Dendritic cell treated with granulocyte-macrophage colony-stimulating factor and Interleukin-4, amounts not matched to agents 40 ng/mL and 50 ng/mL, for 4 days (primary cell): ENCODE results near the gene GET3.
"Not testable (repeated sequence)": the region's sequence is repeated elsewhere in the genome, so short reads cannot be mapped to it uniquely, and the experiment has no call there.

Source experiments
- H3K27ac Mint-ChIP-seq: one replicate; pipeline ENCODE4 v1.8.0; 2022; ENCODE audit warnings: mild to moderate bottlenecking, mixed read lengths
- H3K27me3 Mint-ChIP-seq: one replicate; pipeline ENCODE4 v1.8.0; 2022; ENCODE audit warnings: mild to moderate bottlenecking, mixed read lengths
- H3K36me3 Mint-ChIP-seq: one replicate; pipeline ENCODE4 v1.8.0; 2022; ENCODE audit warnings: low read depth, mixed read lengths
- H3K4me1 Mint-ChIP-seq: one replicate; pipeline ENCODE4 v1.8.0; 2022; ENCODE audit warnings: low read depth, mixed read lengths
- H3K4me3 Mint-ChIP-seq: one replicate; pipeline ENCODE4 v1.8.0; 2022; ENCODE audit warnings: mild to moderate bottlenecking, moderate library complexity, mixed read lengths
- H3K9me3 Mint-ChIP-seq: one replicate; pipeline ENCODE4 v1.8.0; 2022; ENCODE audit warnings: mixed read lengths
- intact Hi-C: fragments of 100-400 bp; cut with micrococcal nuclease; formaldehyde crosslinking; loops from one replicate; pipeline ENCODE4 v1.15.0; 2022

GET3 gene

DNA sequence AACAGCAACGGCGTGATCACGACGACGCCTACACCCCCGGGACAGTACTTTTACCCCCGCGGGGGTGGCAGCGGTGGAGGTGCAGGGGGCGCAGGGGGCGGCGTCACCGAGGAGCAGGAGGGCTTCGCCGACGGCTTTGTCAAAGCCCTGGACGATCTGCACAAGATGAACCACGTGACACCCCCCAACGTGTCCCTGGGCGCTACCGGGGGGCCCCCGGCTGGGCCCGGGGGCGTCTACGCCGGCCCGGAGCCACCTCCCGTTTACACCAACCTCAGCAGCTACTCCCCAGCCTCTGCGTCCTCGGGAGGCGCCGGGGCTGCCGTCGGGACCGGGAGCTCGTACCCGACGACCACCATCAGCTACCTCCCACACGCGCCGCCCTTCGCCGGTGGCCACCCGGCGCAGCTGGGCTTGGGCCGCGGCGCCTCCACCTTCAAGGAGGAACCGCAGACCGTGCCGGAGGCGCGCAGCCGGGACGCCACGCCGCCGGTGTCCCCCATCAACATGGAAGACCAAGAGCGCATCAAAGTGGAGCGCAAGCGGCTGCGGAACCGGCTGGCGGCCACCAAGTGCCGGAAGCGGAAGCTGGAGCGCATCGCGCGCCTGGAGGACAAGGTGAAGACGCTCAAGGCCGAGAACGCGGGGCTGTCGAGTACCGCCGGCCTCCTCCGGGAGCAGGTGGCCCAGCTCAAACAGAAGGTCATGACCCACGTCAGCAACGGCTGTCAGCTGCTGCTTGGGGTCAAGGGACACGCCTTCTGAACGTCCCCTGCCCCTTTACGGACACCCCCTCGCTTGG lies 55.0 kb downstream of the GET3 start:
- Mint-ChIP-seq H3K27me3 (no peaks in the 10 kb centered on the region), H3K36me3 (peaks cover 51% of the 10 kb centered on the region), H3K27ac (no peak overlapping the region), H3K4me1 (peaks cover 55% of the 10 kb centered on the region), H3K9me3 (no peaks in the 10 kb centered on the region), H3K4me3 (peak overlapping the region; percentile 95)
- intact Hi-C loops: no loop called here

DNA sequence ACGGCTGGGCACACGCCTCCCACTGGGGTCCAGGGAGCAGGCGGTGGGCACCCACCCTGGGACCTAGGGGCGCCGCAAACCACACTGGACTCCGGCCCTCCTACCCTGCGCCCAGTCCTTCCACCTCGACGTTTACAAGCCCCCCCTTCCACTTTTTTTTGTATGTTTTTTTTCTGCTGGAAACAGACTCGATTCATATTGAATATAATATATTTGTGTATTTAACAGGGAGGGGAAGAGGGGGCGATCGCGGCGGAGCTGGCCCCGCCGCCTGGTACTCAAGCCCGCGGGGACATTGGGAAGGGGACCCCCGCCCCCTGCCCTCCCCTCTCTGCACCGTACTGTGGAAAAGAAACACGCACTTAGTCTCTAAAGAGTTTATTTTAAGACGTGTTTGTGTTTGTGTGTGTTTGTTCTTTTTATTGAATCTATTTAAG lies 55.6 kb downstream of the GET3 start:
- H3K4me1 Mint-ChIP-seq: peaks cover 54% of the 10 kb centered on the region
- no peak overlapping the region for H3K27ac Mint-ChIP-seq
- H3K9me3 Mint-ChIP-seq: no peaks in the 10 kb centered on the region
- H3K27me3 Mint-ChIP-seq: no peaks in the 10 kb centered on the region
- intact Hi-C loops: no loop called here
- H3K4me3 Mint-ChIP-seq: peak overlapping the region; percentile 95
- peaks cover 55% of the 10 kb centered on the region for H3K36me3 Mint-ChIP-seq

DNA sequence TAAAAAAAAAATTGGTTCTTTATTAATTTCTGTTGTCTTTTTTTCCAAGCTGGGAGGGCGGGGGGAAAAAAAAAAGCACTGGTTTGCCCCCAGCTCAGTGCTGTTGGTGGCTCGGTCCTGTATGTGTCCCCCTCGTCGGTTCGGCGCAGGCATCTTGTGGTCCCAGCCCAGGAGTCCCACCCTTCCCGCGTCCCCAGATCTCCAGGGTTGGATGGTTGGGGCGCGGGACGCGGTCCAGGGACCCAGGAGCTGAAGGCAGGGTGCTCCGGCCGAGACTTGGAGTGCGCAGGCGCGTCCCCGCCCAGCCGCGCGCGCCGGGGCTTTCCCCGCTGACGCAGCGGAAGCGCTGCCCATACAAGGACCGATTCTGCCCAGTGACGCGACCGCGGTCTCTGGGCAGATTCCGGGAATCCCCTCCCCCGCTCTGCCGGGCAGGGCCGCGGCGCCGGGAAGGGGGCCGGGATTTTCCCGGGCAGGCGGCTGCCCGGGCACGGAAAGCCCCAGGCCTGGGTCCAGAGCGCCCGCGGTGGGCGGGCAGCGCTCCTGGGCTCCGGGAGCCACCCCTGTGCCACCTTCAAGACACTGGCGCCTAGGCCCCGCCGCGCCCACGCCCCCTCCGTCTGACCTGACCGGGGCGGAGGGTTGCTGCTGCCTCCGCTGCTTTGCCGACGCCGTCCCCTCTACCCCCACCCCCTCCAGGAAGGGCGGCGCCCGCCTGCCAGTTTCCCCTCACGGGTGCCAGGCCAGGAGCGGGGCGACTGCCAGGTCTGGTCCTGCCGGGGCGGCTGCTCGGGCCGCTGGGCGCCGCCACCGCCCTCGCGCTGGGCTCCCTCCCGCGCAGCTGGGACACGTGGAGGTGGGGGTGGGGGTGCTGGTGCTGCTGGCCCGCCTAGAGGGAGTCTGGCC lies 56.2 kb downstream of the GET3 start:
- Mint-ChIP-seq H3K9me3 (no peaks in the 10 kb centered on the region), H3K27ac (no peak overlapping the region), H3K4me1 (peaks cover 47% of the 10 kb centered on the region), H3K36me3 (peaks cover 59% of the 10 kb centered on the region), H3K27me3 (no peaks in the 10 kb centered on the region), H3K4me3 (peak overlapping the region; percentile 95)
- intact Hi-C loops: no loop called here

DNA sequence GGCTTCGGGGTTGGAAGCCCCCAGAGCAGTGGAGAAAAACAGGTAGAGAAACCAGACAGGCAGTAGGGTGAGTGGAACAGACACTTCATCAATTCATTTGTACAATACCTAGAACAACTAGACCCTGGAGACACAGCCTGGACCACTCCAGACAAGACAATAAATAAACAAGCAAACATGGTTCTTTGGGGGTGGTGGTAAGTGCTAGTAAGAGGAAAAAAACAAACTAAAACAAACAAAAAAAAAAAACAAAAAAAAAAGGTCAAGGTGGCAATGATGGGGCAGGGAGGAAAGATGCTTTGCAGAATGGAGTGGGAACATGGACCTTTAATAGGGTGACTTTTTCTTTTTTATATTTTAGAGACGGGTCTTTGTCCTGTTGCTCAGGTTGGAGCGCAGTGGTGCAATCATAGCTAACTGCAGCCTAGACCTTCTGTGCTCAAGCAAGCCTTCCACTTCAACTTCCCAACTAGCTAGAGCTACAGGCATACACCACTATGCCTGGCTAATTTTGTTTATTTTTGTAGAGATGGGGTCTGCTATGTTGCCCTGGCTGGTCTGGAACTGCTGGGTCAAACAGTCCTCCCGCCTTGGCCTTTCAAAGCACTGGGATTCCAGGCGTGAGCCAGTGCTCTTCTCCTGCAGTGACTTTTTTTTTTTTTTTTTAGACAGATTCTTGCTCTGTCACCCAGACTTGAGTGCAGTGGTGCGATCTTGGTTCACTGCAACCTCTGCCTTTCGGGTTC lies 57.1 kb downstream of the GET3 start:
- peaks cover 60% of the 10 kb centered on the region for H3K36me3 Mint-ChIP-seq
- H3K27ac Mint-ChIP-seq: no peak overlapping the region
- no peaks in the 10 kb centered on the region for H3K27me3 Mint-ChIP-seq

DNA sequence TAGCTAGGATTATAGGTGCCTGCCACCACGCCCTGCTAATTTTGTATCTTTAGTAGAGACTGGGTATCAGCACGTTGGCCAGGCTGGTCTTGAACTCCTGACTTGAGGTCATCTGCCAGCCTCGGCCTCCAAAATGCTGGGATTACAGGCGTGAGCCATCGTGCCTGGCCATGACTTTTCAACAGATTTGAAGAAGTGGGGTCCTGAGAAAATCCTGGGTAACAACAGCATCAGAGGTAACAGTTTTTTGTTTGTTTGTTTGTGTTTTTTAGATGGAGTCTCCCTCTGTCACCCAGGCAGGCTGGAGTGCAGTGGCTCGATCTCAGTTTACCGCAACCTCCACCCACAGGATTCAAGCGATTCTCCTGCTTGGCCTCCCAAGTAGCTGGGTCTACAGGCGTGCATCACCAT lies 57.7 kb downstream of the GET3 start:
- intact Hi-C loops: no loop called here
- Mint-ChIP-seq H3K27ac (no peak overlapping the region), H3K4me1 (peaks cover 40% of the 10 kb centered on the region), H3K27me3 (no peaks in the 10 kb centered on the region), H3K4me3 (peak overlapping the region; percentile 72), H3K36me3 (peaks cover 64% of the 10 kb centered on the region), H3K9me3 (no peaks in the 10 kb centered on the region)

More for the DNA sequence above, 57.1 kb downstream of the GET3 start:
- Mint-ChIP-seq H3K9me3 (no peaks in the 10 kb centered on the region), H3K4me1 (peaks cover 40% of the 10 kb centered on the region), H3K4me3 (peak overlapping the region; percentile 72)
- intact Hi-C loops: no loop called here

DNA sequence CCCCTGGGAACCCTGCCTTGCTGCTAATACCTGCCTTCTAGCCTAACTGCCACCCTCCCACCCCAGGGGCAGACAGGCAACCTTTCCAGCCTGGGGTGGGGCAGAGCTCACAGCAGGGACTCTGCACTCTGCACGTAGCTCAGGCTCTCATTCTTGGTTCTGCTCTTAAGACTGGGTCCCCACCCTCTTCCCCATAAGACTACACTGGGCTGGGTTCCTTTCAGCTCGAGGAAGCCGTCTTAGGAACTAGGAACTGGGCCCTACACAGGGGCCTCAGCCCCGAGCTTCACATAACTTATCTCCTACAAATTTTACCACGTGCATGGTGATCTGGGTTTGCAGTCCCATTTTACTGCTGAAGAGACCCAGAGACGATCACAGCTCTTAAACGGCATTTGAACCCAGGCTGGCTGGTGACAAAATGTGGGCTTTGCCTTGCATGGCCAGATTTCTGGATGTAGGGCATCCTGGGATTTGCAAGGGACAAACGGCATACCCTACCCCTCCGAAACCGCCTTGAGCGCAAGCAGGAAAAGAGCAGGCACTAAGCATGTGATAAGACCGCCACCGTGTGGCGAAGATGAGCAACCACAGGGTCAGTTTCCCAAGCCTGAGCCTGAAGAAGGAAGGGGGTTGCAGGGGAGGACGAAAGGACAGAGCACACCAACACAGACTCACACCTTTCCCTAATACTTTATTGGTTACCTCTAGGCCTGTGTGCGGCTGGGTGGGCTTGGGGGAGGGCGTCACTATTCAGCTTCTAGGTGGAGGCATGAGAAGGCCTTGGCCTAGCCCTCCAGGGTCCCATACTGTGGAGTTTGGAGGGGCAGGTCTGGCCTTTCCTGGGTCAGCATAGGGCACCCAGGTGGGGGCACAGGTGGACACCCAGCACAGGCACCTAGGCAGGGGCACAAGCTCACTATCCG lies 59.1 kb downstream of the GET3 start:
- Mint-ChIP-seq H3K4me3 (peak overlapping the region; percentile 70), H3K4me1 (peaks cover 39% of the 10 kb centered on the region), H3K36me3 (peaks cover 52% of the 10 kb centered on the region), H3K27me3 (peaks cover 8% of the 10 kb centered on the region), H3K9me3 (no peaks in the 10 kb centered on the region), H3K27ac (no peak overlapping the region)
- intact Hi-C loops: loop anchor here (1.0 kb wide), 2 partner anchors 19 to 36 kb away; no protein-coding TSS in a partner anchor

DNA sequence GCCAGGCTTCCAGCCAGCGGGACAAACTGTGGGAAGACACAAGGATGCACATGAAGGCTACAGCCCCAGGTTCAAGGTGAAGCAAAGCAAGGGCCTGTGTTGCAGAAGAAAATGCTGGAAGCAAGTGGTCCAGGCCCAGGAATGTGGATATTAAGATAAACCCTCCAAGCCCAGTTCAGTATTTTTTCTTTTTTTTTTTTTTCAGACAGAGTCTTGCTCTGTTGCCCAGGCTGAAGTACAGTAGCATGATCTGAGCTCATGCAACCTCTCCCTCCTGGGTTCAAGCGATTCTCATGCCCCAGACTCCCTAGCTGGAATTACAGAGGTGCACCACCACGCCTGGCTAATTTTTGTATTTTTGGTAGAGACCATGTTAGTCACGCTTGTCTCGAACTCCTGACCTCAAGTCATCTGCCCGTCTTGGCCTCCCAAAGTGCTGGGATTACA lies 59.9 kb downstream of the GET3 start:
- Mint-ChIP-seq H3K4me3 (no peak overlapping the region), H3K9me3 (no peaks in the 10 kb centered on the region), H3K4me1 (peaks cover 46% of the 10 kb centered on the region), H3K36me3 (peaks cover 45% of the 10 kb centered on the region), H3K27me3 (peaks cover 16% of the 10 kb centered on the region), H3K27ac (no peak overlapping the region)
- intact Hi-C loops: no loop called here

DNA sequence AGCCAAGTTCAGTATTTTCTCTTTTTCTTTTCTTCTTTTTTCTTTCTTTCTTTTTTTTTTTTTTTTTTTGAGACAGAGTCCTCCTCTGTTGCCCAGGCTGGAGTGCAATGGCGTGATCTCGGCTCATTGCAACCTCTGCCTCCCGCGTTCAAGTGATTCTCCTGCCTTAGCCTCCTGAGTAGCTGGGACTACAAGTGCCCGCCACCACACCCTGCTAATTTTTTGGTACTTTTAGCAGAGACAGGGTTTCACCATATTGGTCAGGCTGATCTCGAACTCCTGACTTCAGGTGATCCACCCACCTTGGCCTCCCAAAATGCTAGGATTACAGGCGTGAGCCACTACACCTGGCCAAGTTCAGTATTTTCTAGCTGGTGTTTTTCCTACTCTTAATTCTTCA lies 60.3 kb downstream of the GET3 start:
- peaks cover 51% of the 10 kb centered on the region for H3K4me1 Mint-ChIP-seq
- H3K27ac Mint-ChIP-seq, intact Hi-C loops, H3K9me3 Mint-ChIP-seq, H3K4me3 Mint-ChIP-seq: not testable (repeated sequence)
- peaks cover 20% of the 10 kb centered on the region for H3K27me3 Mint-ChIP-seq
- H3K36me3 Mint-ChIP-seq: peaks cover 40% of the 10 kb centered on the region
